SH-SY5Y (cell line): ENCODE data around the gene COMMD7.

Source experiments
- GATA2 ChIP-seq: IDR thresholded peaks from 2 replicates; pipeline ENCODE4 v1.6.1; 2011; ENCODE audit warnings: mild to moderate bottlenecking, low read depth, low read length
- GATA3 ChIP-seq: IDR thresholded peaks from 2 replicates; pipeline ENCODE4 v1.6.1; 2011; ENCODE audit warnings: low read depth, mild to moderate bottlenecking, low read length, moderate library complexity

- TF ChIP-seq GATA3 (no peak), GATA2 (no peak)
These were observed 32.2 kb upstream of the COMMD7 start for GRCh38 chr20:32775336-32775991.
